K562 (cell line): ENCODE measurements around the gene TNRC6B. TPM values are rescaled to one million over a fixed set of nuclear protein-coding genes. Genes with fewer than 3 reads are reported as not detected.

ENCODE experiments used
- ARHGAP35 ChIP-seq: fragments of 450-650 bp; IDR thresholded peaks from 2 replicates; pipeline ENCODE4 v1.6.1; 2018; ENCODE audit not compliant: partially characterized antibody
- CBFA2T2 ChIP-seq: fragments of 450-650 bp; conservative IDR thresholded peaks from 2 replicates; pipeline ENCODE4 v1.6.1; 2017; ENCODE audit warnings: mild to moderate bottlenecking
- CBFB ChIP-seq: sonication (generic); formaldehyde crosslinking; IDR thresholded peaks from 2 replicates; pipeline ENCODE4 v1.4.0; 2020; ENCODE audit warnings: mild to moderate bottlenecking, missing genetic modification reagents
- CHD7 ChIP-seq: fragments of 200-600 bp; sonication (generic); IDR thresholded peaks from one replicate; pipeline ENCODE4 v1.6.1; 2012; ENCODE audit warnings: mild to moderate bottlenecking, low read depth, low read length, inconsistent platforms
- CTBP1 ChIP-seq: fragments of 450-650 bp; IDR thresholded peaks from 2 replicates; pipeline ENCODE4 v1.6.1; 2016; ENCODE audit warnings: borderline replicate concordance
- FOXP4 ChIP-seq: sonication (generic); formaldehyde crosslinking; IDR thresholded peaks from 2 replicates; pipeline ENCODE4 v1.8.0; 2022; ENCODE audit warnings: mild to moderate bottlenecking, missing genetic modification reagents, borderline replicate concordance
- JUND ChIP-seq, 2 experiments: IDR thresholded peaks; 2 replicates in 1 of 2; 3 replicates in 1 of 2; pipeline ENCODE4 v1.6.1; 2011; ENCODE audit warnings: borderline replicate concordance in 2 of 2, low read depth in 2 of 2, low read length in 2 of 2, improper control_type of control experiment in 1 of 2, missing biosample characterization in 1 of 2, missing genetic modification characterization in 1 of 2, missing genetic modification reagents in 1 of 2
- KDM4B ChIP-seq, 2 experiments: fragments of 450-650 bp in 1 of 2; sonication (generic) in 1 of 2; IDR thresholded peaks; 2 replicates each; pipeline ENCODE4 v1.6.1; 2016 to 2017; ENCODE audit warnings: borderline replicate concordance in 2 of 2, antibody characterized with exemption in 1 of 2, low read depth in 1 of 2, mild to moderate bottlenecking in 1 of 2
- MEF2A ChIP-seq: IDR thresholded peaks from 2 replicates; pipeline ENCODE4 v1.6.1; 2011; ENCODE audit warnings: low read depth, mild to moderate bottlenecking, low read length, moderate library complexity; ENCODE audit not compliant: control insufficient read depth
- NCOR1 ChIP-seq: fragments of 450-650 bp; IDR thresholded peaks from 2 replicates; pipeline ENCODE4 v1.6.1; 2016; ENCODE audit warnings: mild to moderate bottlenecking, moderate library complexity
- NR2F6 ChIP-seq: fragments of 450-650 bp; formaldehyde crosslinking; IDR thresholded peaks from 2 replicates; pipeline ENCODE4 v1.4.0; 2020; ENCODE audit warnings: mild to moderate bottlenecking
- NRF1 ChIP-seq, 2 experiments: fragments of 450-650 bp; IDR thresholded peaks in 1 of 2; conservative IDR thresholded peaks in 1 of 2; 2 replicates each; pipeline ENCODE4 v1.6.1; 2014; ENCODE audit warnings: mild to moderate bottlenecking in 2 of 2
- POLR2B ChIP-seq: fragments of 450-650 bp; IDR thresholded peaks from 2 replicates; pipeline ENCODE4 v1.6.1; 2018; ENCODE audit warnings: low read depth; ENCODE audit not compliant: partially characterized antibody
- RCOR1 ChIP-seq, 2 experiments: IDR thresholded peaks; 2 replicates each; pipeline ENCODE4 v1.6.1; 2012; ENCODE audit warnings: low read depth in 2 of 2, low read length in 2 of 2, borderline replicate concordance in 1 of 2, improper control_type of control experiment in 1 of 2
- SMAD2 ChIP-seq: fragments of 150-350 bp; IDR thresholded peaks from 2 replicates; pipeline ENCODE4 v1.6.1; 2014; ENCODE audit warnings: low read depth, mild to moderate bottlenecking, low read length
- ZNF780A ChIP-seq: fragments of 250-450 bp; sonication (Bioruptor Pico); IDR thresholded peaks from 2 replicates; pipeline ENCODE4 v1.5.0; 2021; ENCODE audit warnings: mild to moderate bottlenecking
- polyA plus RNA-seq, 8 experiments: library from polyadenylated mRNA; depleted of rRNA in 4 of 8; stranded (reverse) in 5 of 8; unstranded in 3 of 8; fragments of >200 nt; fragmentation: Nextera tagmentation in 2 of 8; fragmentation: Illumina TruSeq in 1 of 8; extraction: Ambion mirVana in 2 of 8; extraction: Trizol in 1 of 8; gene quantifications; 2 replicates each; pipeline versions ENCODE4 v1.2.1 to v1.2.3, GENCODE V29; 2011 to 2014; ENCODE audit warnings: inconsistent platforms in 1 of 8, missing spikeins in 1 of 8
- total RNA-seq, 7 experiments: library from RNA; depleted of rRNA in 6 of 7; stranded (reverse); fragments of >200 nt in 6 of 7; fragmentation: Illumina TruSeq in 2 of 7; extraction: Trizol in 2 of 7; gene quantifications; 2 replicates each; pipeline versions ENCODE4 v1.2.1 to v1.2.3, GENCODE V29; 2011 to 2021; ENCODE audit warnings: low replicate concordance in 1 of 7

TNRC6B gene
- total and polyA plus RNA-seq, 9 of the 15 experiments (the other 6 are each of a cell fraction or from before 2014, with no cell fraction given), result 0.96 to 18.8 (median 10.8) TPM

- TF ChIP-seq CHD7, result no peak
- TF ChIP-seq FOXP4 (CRISPR knock-in tag), result no peak
- TF ChIP-seq MEF2A, result peak; percentile 82
- peak in 1 of 2 experiments; percentile 49; a peak in 1 of 4 replicates for TF ChIP-seq RCOR1 (IDR thresholded peaks at IDR 0.05; ENCODE audit: borderline replicate concordance in 1 of 2, low read depth in 2 of 2, low read length in 2 of 2)
- no peak for TF ChIP-seq SMAD2
- TF ChIP-seq CBFA2T2, result no peak
- no peak for TF ChIP-seq ZNF780A (CRISPR knock-in tag)
- no peak for TF ChIP-seq CBFB (CRISPR knock-in tag)
- TF ChIP-seq CTBP1, result no peak
- TF ChIP-seq NCOR1, result 0 out of 2 replicates have a peak, but pooled peaks have one; percentile 17
- TF ChIP-seq ARHGAP35, result no peak
- TF ChIP-seq JUND (IDR thresholded peaks at IDR 0.05; ENCODE audit: borderline replicate concordance, low read depth, low read length), result peak; percentile 68; the same call in 1 of the 2 replicates
- TF ChIP-seq JUND (tag; IDR thresholded peaks at IDR 0.05; ENCODE audit: borderline replicate concordance, low read depth, low read length), result no peak; the same call in 2 of the 3 replicates
- peak; percentile 43 to 54; a peak in 3 of 4 replicates for TF ChIP-seq NRF1 (conservative IDR thresholded peaks at IDR 0.05 in 1 of 2, IDR thresholded peaks at IDR 0.05 in 1 of 2)
- TF ChIP-seq KDM4B (IDR thresholded peaks at IDR 0.05; ENCODE audit: borderline replicate concordance in 2 of 2, low read depth in 1 of 2), result no peak
- no peak for TF ChIP-seq NR2F6 (CRISPR knock-in tag)
- TF ChIP-seq POLR2B, result no peak
These were observed 206.2 kb downstream of the TNRC6B start (continued) for GRCh38 chr22:40383905-40384304.
